ENCODE measurements around the gene MAP3K5.
"Not testable (repeated sequence)": the region's sequence is repeated elsewhere in the genome, so short reads cannot be mapped to it uniquely, and the experiment has no call there.

Gene MAP3K5

DNA sequence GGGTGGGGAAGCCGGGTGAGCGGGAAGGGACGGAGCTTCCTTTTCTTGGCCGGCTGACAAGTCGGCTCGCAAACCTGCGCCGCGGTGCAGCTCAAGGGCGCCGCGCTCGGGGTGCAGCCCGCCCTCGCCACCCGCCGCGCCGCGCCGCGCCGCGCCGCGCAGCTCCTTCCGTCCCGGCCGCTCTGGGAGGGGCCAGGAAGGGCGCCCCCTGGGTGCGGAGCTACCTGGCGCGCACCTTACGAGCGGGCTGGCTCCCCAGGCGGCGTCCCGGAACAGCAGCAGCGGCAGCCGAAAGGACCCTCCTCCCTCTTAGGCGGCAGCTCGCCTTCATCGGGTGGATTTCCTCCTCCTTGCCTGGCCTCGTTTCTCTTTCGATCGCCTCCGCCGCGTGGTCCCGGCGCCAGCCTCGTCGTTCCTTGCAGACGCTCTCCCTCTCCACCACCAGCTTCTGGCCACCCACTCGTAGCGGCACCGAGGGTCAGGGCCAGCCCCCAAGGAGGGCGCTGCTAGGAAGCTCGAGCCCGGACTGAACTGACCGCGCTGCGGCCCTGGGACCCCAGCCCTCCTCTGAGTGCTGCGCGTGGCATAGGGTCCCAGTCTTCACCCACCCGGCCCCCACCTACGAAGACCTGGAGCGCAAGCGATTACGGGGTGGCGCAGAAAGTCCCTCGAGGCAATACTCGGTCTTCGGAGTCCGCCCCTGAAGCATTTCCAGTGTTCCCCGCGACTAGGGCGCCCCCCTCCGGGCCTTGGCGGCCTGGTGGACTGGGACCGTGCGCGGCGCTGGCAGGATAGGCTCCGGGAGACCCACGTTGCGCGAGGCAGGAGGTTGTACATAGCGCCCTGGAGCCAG lies at the start of gene MAP3K5:
MAP3K5 (minus strand) TSS at position 68 of the 853 bp plus-strand sequence. CDS start 320 bp downstream, outside the sequence.
- DNase-seq = peak; percentile 93 to 97 (median 96)

DNA sequence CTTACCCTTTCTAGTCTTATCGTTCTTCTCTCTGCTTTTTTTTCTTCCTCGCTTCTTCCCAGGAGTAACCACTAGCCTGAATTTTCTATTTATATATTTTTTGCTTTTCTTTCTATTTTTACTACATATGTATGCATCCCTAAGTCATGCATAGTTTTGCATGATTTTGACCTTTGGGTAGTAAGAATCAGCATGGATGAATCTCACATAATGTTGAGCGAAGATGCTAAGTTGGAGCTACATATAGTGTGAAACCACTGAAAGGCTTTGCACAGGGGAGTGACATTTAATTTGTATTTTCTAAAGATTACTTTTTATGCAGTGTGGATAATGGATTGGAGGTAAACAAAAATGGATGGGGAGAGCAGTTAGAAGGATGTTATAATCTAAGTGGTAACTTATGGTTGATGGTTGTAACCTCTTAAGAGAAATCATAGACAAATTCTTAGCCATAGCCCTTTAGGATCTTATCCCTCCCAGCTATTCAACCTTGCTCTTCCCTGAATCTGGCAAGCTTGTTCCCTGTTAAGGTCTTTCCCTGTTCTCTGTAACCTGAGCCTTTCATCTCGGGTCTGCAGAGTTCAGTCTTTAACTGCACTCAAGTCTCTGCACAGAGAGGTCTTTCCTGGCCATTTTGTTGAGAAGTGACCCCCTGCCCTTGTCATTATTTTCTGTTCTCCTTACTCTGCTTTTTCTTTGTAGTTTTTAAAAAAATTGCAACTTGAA lies 48.2 kb upstream of the MAP3K5 start:
- no peak for DNase-seq

- DNase-seq = no peak
These were observed 39.7 kb upstream of the MAP3K5 start for GRCh38 chr6:136831873-136832562.

GRCh38 chr6:136826216-136826615 lies 33.9 kb upstream of the MAP3K5 start:
- DNase-seq = no peak

- DNase-seq = no peak
These were observed 30.9 kb upstream of the MAP3K5 start for GRCh38 chr6:136823128-136823660.

GRCh38 chr6:136822376-136823127 lies 30.3 kb upstream of the MAP3K5 start, which contains the start of gene PEX7:
Gene PEX7 (plus strand): TSS chr6:136822592. CDS start chr6:136822666, 74 bp downstream.
- peak; percentile 94 to 95 (median 94) for DNase-seq

DNA sequence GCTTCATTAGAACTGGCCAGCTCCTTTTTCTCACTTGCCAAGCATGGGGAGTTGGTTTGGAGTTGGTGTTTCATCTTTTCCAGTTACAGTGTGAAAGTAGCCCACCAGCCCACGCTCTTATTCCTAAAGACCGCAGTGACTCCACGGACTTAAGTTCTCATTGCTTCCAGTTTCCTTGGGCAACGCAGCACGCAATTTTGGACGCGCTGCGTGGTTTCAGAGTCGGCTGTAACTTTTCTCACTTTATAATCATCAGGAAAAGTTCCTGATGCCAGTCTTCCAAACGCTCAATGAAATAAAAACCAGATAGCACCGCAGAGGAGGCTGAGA lies 29.7 kb upstream of the MAP3K5 start:
- DNase-seq = peak; percentile 57 to 75 (median 65)

GRCh38 chr6:136820561-136820960 lies 28.3 kb upstream of the MAP3K5 start:
- no peak for DNase-seq

DNA sequence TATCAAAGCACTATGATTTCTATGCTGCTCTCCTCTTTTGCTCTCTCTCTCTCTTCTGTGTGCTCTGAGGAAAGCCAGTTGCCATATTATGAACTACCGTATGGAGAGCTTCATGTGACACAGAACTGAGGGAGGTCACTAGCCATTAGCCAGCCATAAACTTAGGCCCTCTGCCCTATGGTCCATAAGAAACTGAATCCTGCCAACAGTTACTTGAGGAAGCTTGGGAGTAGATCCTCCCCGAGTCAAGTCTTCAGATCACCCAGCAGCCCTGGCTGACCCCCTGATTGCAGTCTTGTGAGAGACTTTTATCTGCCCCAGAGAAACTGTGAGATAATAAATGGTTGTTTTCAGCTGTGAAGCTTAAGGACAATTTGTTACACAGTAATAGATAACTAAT lies 24.4 kb upstream of the MAP3K5 start:
- DNase-seq = no peak

DNA sequence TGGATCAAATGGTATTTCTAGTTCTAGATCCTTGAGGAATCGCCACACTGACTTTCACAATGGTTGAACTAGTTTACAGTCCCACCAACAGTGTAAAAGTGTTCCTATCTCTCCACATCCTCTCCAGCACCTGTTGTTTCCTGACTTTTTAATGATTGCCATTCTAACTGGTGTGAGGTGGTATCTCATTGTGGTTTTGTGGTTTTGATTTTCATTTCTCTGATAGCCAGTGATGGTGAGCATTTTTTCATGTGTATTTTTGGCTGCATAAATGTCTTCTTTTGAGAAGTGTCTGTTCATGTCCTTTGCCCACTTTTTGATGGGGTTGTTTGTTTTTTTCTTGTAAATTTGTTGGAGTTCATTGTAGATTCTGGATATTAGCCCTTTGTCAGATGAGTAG lies 23.3 kb upstream of the MAP3K5 start:
- DNase-seq = not testable (repeated sequence)

DNA sequence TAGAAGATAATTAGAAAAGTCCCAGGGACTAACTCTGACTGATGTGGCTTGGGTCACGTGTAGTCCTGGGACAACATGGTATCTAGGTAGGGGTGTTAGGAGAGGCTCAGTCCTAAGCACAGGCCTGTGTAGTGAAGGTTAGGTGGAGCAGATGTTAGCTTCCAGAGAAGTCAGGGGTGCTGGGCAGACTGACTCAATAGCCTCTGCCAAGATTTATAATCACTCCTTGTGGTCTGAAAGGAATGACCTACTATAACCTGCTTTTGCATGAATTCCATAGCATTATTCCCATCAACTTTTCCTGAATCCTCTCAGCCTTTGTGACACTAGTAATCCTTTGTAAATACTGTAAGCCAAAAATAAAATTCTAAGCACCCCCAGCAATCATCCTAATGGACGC lies 19.9 kb upstream of the MAP3K5 start:
- no peak for DNase-seq

- DNase-seq = no peak
These were observed 19.0 kb upstream of the MAP3K5 start for GRCh38 chr6:136811272-136811671.

GRCh38 chr6:136809091-136809860 lies 17.0 kb upstream of the MAP3K5 start:
- no peak for DNase-seq

GRCh38 chr6:136803608-136804007 lies 11.3 kb upstream of the MAP3K5 start:
- DNase-seq = peak in 1 of 3 donors; percentile 38

DNA sequence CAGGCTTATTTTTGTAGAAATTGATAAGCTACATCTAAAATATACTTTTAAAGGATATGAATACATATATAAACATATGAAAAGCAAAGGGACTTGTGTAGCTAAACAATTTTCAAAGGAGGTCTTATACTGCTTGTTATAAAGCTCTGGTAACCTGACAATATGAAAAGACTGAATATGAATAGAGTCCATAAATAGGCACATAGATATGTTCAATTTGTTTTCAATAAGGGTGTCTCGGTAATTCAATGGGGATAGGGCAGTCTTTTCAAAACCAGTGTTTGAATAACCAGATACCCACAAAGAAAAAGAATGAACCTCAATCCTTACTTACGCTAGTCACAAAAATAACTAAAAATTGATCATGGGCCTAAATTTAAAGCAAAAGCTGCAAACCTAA lies 9.3 kb upstream of the MAP3K5 start:
- no peak for DNase-seq

GRCh38 chr6:136798044-136798443 lies 5.8 kb upstream of the MAP3K5 start:
- no peak for DNase-seq

DNA sequence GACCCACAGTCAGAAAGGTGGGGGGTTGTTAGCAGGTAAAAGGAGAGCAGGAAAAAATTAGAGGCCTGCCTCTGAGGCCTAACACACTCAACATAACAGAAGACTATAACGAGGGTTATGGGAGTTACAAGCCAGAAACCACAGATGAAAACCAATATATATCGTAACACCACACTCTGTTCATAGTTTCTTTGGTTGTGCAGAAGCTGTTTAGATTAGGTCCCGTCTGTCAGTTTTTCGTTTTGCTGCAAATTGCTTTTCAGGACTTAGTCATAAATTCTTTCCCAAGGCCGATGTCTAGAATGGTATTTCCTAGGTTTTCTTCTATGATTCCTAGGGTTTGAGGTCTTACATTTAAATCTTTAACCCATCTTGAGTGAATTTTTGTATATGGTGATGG lies 3.7 kb upstream of the MAP3K5 start:
- DNase-seq = no peak

DNA sequence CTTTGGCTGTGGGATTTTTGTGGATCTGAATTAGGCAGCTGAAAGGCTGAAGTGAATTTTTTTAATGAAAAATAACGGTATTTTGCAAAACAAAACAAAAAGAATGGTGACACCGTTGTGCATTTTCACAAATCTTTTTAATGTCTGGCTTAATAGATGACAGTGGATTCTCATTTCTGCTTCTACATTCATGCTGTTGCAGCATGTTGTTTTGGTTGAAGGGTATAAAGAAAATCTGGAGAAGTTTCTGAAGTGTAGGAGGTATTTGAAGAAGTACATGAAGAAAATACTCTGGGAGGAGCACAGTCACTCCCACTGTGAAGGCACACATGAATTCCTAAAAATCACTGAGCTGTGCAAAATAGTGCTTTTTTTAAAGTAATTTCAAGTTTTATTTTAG lies 3.1 kb upstream of the MAP3K5 start:
- peak; percentile 47 to 61 (median 49) for DNase-seq

DNA sequence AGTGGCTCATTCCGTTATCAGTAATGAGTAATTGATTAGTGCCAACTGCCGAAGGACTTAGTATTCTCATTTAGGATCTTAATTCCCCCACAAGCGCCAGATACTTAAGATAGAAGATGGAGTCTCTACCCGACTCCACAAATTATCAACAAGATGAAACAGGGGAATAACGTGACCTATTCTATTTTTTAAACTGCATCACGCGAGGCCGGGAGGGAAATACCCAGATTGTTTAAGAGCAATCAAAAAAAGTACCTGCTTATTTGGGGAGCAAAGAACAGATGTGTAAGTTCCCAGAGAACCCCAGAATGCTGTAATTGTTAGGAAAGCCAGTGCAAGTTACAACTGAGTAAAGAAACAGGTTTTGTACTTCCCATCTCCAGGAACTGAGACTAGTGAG lies 1.1 kb upstream of the MAP3K5 start:
- peak; percentile 85 to 92 (median 85) for DNase-seq

DNA sequence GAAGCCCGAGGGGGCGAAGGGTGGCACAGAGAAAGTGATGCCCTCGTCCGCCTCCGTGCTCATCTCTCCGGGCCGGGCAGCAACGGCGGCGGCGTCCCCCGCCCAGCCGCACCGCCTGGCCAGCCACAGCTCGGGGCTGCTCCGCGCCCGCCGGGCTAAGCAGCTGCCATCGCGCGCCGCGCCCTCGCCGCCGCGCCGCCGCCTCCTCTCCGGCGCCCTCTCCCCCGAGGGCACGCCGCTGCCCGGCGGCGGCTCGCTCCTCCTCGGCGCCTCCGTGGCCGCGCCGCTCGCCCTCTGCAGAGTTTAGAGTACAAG lies 225 bp downstream of the MAP3K5 start:
- no peak for DNase-seq

- DNase-seq = peak; percentile 62 to 72 (median 64)
These were observed 782 bp downstream of the MAP3K5 start for GRCh38 chr6:136791296-136792094.

Measured in suppressor macrophage treated with lipopolysaccharide for 1 hour (primary cell).